Subcutaneous adipose tissue (tissue), 4 donors: ENCODE measurements around the gene PRR5L. TPM values are rescaled to one million over a fixed set of nuclear protein-coding genes. Genes with fewer than 3 reads are reported as not detected.

Experiments
- CTCF ChIP-seq: fragments of 450-650 bp; IDR thresholded peaks from one replicate; pipeline ENCODE4 v1.5.1; 2016; ENCODE audit warnings: low read depth, mild to moderate bottlenecking, control low read depth, antibody characterized with exemption, moderate library complexity
- total RNA-seq, 4 donors: library from RNA; depleted of rRNA; stranded (reverse); fragments of >200 nt; gene quantifications; one replicate each; pipeline ENCODE4 v1.1.0, GENCODE V29; 2016

Gene PRR5L
- total RNA-seq, 4 donors from 2014 or later = 10.6 to 24.8 (median 12.9) TPM

DNA sequence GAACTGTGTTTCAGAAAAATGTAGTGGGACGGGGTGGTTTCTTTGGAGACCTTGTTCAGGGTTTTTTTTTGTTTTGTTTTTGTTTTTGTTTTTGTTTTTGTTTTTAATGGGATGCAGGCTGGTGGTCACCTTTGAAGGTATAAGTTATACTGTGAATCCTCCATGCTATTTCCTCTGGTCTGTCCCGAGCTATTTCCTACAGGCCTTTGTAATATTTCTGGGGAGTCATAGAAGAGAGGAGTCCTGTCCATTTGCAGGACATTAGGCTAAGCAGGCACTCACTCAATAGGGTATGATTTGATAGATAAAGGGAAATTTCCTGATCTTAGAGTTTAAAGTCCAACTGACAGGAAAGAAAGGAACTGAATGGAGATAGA, 136.0 kb downstream of the PRR5L start:
- TF ChIP-seq CTCF = no peak

- no peak for TF ChIP-seq CTCF
These were observed 136.7 kb downstream of the PRR5L start for GRCh38 chr11:36432738-36433137.

DNA sequence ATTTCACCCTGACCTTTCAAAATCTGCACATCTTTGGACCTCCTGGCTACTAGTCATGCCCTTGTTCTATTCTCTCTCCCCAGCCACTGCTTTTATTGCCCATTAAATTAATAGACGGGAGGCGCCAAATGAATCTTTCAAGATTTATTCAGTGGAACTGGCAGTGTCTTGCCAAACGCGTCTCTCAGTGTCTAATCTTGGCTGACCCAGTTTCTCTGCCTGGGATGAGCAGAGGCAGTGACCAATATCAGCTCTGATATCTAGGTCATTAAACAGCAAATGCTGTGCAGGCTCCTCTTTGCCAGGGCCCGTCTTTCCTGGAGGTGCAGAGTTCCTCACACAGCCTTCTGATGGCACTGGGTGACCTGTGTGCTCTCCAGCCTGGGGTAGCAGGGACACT, 140.0 kb downstream of the PRR5L start:
- no peak for TF ChIP-seq CTCF

DNA sequence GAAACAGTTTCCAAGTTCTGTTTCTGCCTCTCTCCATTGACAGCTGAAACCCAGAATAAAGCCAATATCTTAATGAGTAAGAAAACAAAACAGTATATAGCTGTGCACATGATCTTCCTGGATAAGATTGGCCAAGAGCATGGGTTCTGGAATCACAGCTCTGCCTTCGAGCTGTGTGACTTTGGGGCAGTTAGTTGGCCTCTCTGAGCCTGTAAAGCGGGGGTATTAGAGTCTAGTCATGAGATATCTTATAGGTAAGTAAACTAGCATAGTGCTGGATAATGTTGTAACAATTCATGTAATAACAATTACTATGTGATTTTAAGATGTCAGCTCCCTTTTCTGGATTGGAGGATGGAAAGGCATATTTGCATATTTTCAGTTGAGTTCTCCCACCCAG, 140.5 kb downstream of the PRR5L start:
- TF ChIP-seq CTCF = no peak

- TF ChIP-seq CTCF = no peak
These were observed 141.3 kb downstream of the PRR5L start for GRCh38 chr11:36437413-36437812.

GRCh38 chr11:36438126-36438525, 142.0 kb downstream of the PRR5L start:
- no peak for TF ChIP-seq CTCF

- TF ChIP-seq CTCF = no peak
These were observed 145.6 kb downstream of the PRR5L start for GRCh38 chr11:36441610-36442208.
